Measurements from ENCODE around the gene TEDC1.
A peak's percentile ranks its signal among the peaks of the same experiment; 100 is the strongest.

Gene TEDC1

GRCh38 chr14:105473677-105474482 lies 17.2 kb upstream of the TEDC1 start (continued):
- TF ChIP-seq ZBTB48 (tag by site-specific recombination; IDR thresholded peaks at IDR 0.05) (peak; percentile 82), ZNF830 (tag by site-specific recombination; IDR thresholded peaks at IDR 0.05; ENCODE audit: low read depth) (no peak), ZNF121 (tag by site-specific recombination; IDR thresholded peaks at IDR 0.05) (no peak), ZNF549 (tag by site-specific recombination; IDR thresholded peaks at IDR 0.05) (no peak), ZNF132 (tag by site-specific recombination; IDR thresholded peaks at IDR 0.05; ENCODE audit: borderline replicate concordance) (no peak), PBX3 (CRISPR knock-in tag; IDR thresholded peaks at IDR 0.05) (no peak), WT1 (tag by site-specific recombination; IDR thresholded peaks at IDR 0.05) (peak; percentile 63; the same call in 1 of the 2 replicates), ZNF23 (tag by site-specific recombination; IDR thresholded peaks at IDR 0.05; ENCODE audit: borderline replicate concordance) (no peak), ZNF555 (tag by site-specific recombination; conservative IDR thresholded peaks at IDR 0.05) (no peak), ZNF654 (tag by site-specific recombination; IDR thresholded peaks at IDR 0.05; ENCODE audit: low read depth) (no peak), ZNF239 (tag by site-specific recombination; IDR thresholded peaks at IDR 0.05) (no peak), ZNF561 (tag by site-specific recombination; IDR thresholded peaks at IDR 0.05; ENCODE audit: borderline replicate concordance) (peak; percentile 26; the same call in 1 of the 2 replicates), REST (tag by site-specific recombination; IDR thresholded peaks at IDR 0.05) (peak; percentile 96), KLF7 (tag by site-specific recombination; IDR thresholded peaks at IDR 0.05; ENCODE audit: borderline replicate concordance) (peak; percentile 78; the same call in 1 of the 2 replicates), ZNF660 (tag by site-specific recombination; IDR thresholded peaks at IDR 0.05) (no peak), ZNF174 (tag by site-specific recombination; IDR thresholded peaks at IDR 0.05) (no peak), ZNF138 (tag by site-specific recombination; IDR thresholded peaks at IDR 0.05; ENCODE audit: borderline replicate concordance) (no peak), ZNF112 (tag by site-specific recombination; IDR thresholded peaks at IDR 0.05) (no peak), GLIS2 (tag by site-specific recombination; IDR thresholded peaks at IDR 0.05) (peak; percentile 99), ZNF366 (tag by site-specific recombination; conservative IDR thresholded peaks at IDR 0.05) (peak; percentile 73), ZNF37A (tag by site-specific recombination; IDR thresholded peaks at IDR 0.05) (no peak), ZNF394 (tag by site-specific recombination; IDR thresholded peaks at IDR 0.05; ENCODE audit: borderline replicate concordance) (no peak), ZFP37 (tag by site-specific recombination; IDR thresholded peaks at IDR 0.05) (no peak), ZNF280D (tag by site-specific recombination; IDR thresholded peaks at IDR 0.05) (no peak), ZNF692 (tag by site-specific recombination; IDR thresholded peaks at IDR 0.05) (peak; percentile 61; the same call in 1 of the 2 replicates), SCRT1 (tag by site-specific recombination; IDR thresholded peaks at IDR 0.05; ENCODE audit: borderline replicate concordance) (no peak), ZNF560 (tag by site-specific recombination; IDR thresholded peaks at IDR 0.05; ENCODE audit: borderline replicate concordance) (0 out of 2 replicates have a peak, but pooled peaks have one; percentile 67), ZNF416 (tag by site-specific recombination; IDR thresholded peaks at IDR 0.05) (no peak), ZBTB8A (tag by site-specific recombination; IDR thresholded peaks at IDR 0.05) (peak; percentile 92)
